Panc1 (cell line): ENCODE results near the gene GLIS1. TPM values are rescaled to one million over a fixed set of nuclear protein-coding genes. Genes with fewer than 3 reads are reported as not detected.

ENCODE experiments used
- ATAC-seq: fragments of 200-7000 bp; cut with Tn5 transposase; 2 replicates; pipeline ENCODE4 v1.9.1; 2020; ENCODE audit warnings: mild to moderate bottlenecking, moderate library complexity
- BruUV-seq: library from RNA; stranded (reverse); fragments of 400-500 nt; replicated peaks from 2 replicates; lab custom pipeline; 2021; lab: Mats Ljungman, UMichigan
- CTCF ChIA-PET: fragments of 300-600 bp; sonication (Branson Sonifier 250); formaldehyde crosslinking; loops from one replicate; lab custom pipeline; 2022; ENCODE audit warnings: antibody characterized with exemption; lab: Charles Lee
- POLR2A ChIA-PET: fragments of 300-600 bp; sonication (Branson Sonifier 250); formaldehyde crosslinking; loops from one replicate; lab custom pipeline; 2022; ENCODE audit warnings: antibody characterized with exemption; lab: Charles Lee
- DNase-seq: peaks from one replicate; pipeline ENCODE4 v3.0.0-alpha.2; 2010; ENCODE audit warnings: low read depth, low spot score
- H3K27ac ChIP-seq: 2 replicates; pipeline ENCODE4 v1.5.1; 2011; ENCODE audit warnings: mild to moderate bottlenecking, low read length, inconsistent platforms
- H3K27me3 ChIP-seq: fragments of 200-500 bp; sonication (Bioruptor generic); 2 replicates; pipeline ENCODE4 v1.6.0; 2014; ENCODE audit warnings: low read length, inconsistent platforms; ENCODE audit not compliant: control insufficient read depth, insufficient read depth
- H3K36me3 ChIP-seq: fragments of 200-500 bp; sonication (Bioruptor generic); 2 replicates; pipeline ENCODE4 v1.5.1; 2014; ENCODE audit warnings: inconsistent platforms, mild to moderate bottlenecking, low read length, moderate library complexity; ENCODE audit not compliant: control insufficient read depth, insufficient read depth
- H3K4me1 ChIP-seq: 2 replicates; pipeline ENCODE4 v1.5.1; 2011; ENCODE audit warnings: inconsistent platforms, mild to moderate bottlenecking, low read length, moderate library complexity; ENCODE audit not compliant: control insufficient read depth, insufficient read depth
- H3K4me3 ChIP-seq, 2 experiments: 2 replicates each; pipeline ENCODE4 v1.5.1; 2011 to 2012; ENCODE audit warnings: low read depth in 2 of 2, low read length in 2 of 2, mild to moderate bottlenecking in 2 of 2, inconsistent platforms in 1 of 2, moderate library complexity in 1 of 2
- H3K9me3 ChIP-seq: fragments of 200-500 bp; sonication (Bioruptor generic); 2 replicates; pipeline ENCODE4 v1.5.1; 2014; ENCODE audit warnings: low read depth, mild to moderate bottlenecking, inconsistent platforms, low read length, moderate library complexity; ENCODE audit not compliant: control insufficient read depth, insufficient read depth
- CTCF ChIP-seq: fragments of 450-650 bp; IDR thresholded peaks from 2 replicates; pipeline ENCODE4 v1.5.1; 2017; ENCODE audit warnings: mild to moderate bottlenecking
- POLR2AphosphoS5 ChIP-seq: IDR thresholded peaks from 2 replicates; pipeline ENCODE4 v1.6.1; 2012; ENCODE audit warnings: mild to moderate bottlenecking, low read depth, low read length, moderate library complexity
- REST ChIP-seq, 2 experiments: IDR thresholded peaks; 2 replicates each; pipeline ENCODE4 v1.6.1; 2011 to 2012; ENCODE audit warnings: low read depth in 2 of 2, control low read depth in 1 of 2, low read length in 1 of 2, mild to moderate bottlenecking in 1 of 2, moderate library complexity in 1 of 2; ENCODE audit not compliant: insufficient read depth in 1 of 2
- SIN3A ChIP-seq: IDR thresholded peaks from 2 replicates; pipeline ENCODE4 v1.6.1; 2012; ENCODE audit warnings: low read depth, mild to moderate bottlenecking, low read length, moderate library complexity, borderline replicate concordance; ENCODE audit not compliant: insufficient read depth
- TCF7L2 ChIP-seq: IDR thresholded peaks from 2 replicates; pipeline ENCODE4 v1.6.1; 2011; ENCODE audit warnings: mild to moderate bottlenecking, low read depth, low read length, inconsistent platforms
- in situ Hi-C: cut with HindIII; loops from 2 replicates; pipeline ENCODE4 v1.10.0; 2016; ENCODE audit warnings: low sequenced_read_pairs, low pct_unique_long_range_greater_than_20kb
- intact Hi-C: fragments of 100-400 bp; cut with micrococcal nuclease; formaldehyde crosslinking; loops from one replicate; pipeline ENCODE4 v1.10.0; 2022; ENCODE audit not compliant: unreplicated experiment
- total RNA-seq: library from RNA; stranded (reverse); gene quantifications from one replicate; pipeline ENCODE4 v1.2.1, GENCODE V29; 2021; ENCODE audit not compliant: unreplicated experiment

GLIS1 gene
- total RNA-seq, 1 experiment from 2014 or later = 0.28 TPM

- no peaks in the 10 kb centered on the region for H3K9me3 ChIP-seq
- ChIA-PET POLR2A (no interaction called here), CTCF (no interaction called here)
- in situ Hi-C loops (no loop called here), intact Hi-C loops (no loop called here)
- 0 out of 2 replicates have a peak, but pooled peaks cover 3% of the 10 kb centered on the region for H3K27me3 ChIP-seq
- ATAC-seq (no peak), DNase-seq (no peak)
- no peak for TF ChIP-seq TCF7L2
- no peak for TF ChIP-seq POLR2AphosphoS5
- TF ChIP-seq REST (IDR thresholded peaks at IDR 0.05; ENCODE audit: insufficient read depth in 1 of 2, low read depth in 2 of 2, low read length in 1 of 2) = no peak
- TF ChIP-seq CTCF = no peak
- TF ChIP-seq SIN3A = no peak
- no peak overlapping the region for H3K27ac ChIP-seq
- H3K4me3 ChIP-seq = no peak overlapping the region
- H3K4me1 ChIP-seq = no peaks in the 10 kb centered on the region
- BruUV-seq = no TSS peak
- no peaks in the 10 kb centered on the region for H3K36me3 ChIP-seq
Observed at GRCh38 chr1:53659436-53659835, 79.5 kb downstream of the GLIS1 start.

- BruUV-seq = no TSS peak
- H3K9me3 ChIP-seq = no peaks in the 10 kb centered on the region
- POLR2A ChIA-PET = interaction anchor here (0.5 kb wide), 1 partner anchor 965 kb away, joined by 4 read pairs; no protein-coding TSS in a partner anchor
- DNase-seq (no peak), ATAC-seq (no peak)
- 0 out of 2 replicates have a peak, but pooled peaks cover 3% of the 10 kb centered on the region for H3K27me3 ChIP-seq
- TF ChIP-seq SIN3A (no peak), CTCF (no peak), TCF7L2 (no peak), REST (IDR thresholded peaks at IDR 0.05; ENCODE audit: insufficient read depth in 1 of 2, low read depth in 2 of 2, low read length in 1 of 2) (no peak), POLR2AphosphoS5 (no peak)
- no peak overlapping the region for H3K27ac ChIP-seq
- no peaks in the 10 kb centered on the region for H3K36me3 ChIP-seq
- intact Hi-C loops (no loop called here), in situ Hi-C loops (no loop called here)
- H3K4me1 ChIP-seq = no peaks in the 10 kb centered on the region
- CTCF ChIA-PET = no interaction called here
- H3K4me3 ChIP-seq = no peak overlapping the region
Observed at GRCh38 chr1:53658489-53659230, 80.3 kb downstream of the GLIS1 start.
